ENCODE results near the gene MAP3K10. TPM values are rescaled to one million over a fixed set of nuclear protein-coding genes. Genes with fewer than 3 reads are reported as not detected.

MAP3K10 gene
- total and polyA plus RNA-seq, 8 donors: 5.9 to 32.8 (median 8.0) TPM

DNA sequence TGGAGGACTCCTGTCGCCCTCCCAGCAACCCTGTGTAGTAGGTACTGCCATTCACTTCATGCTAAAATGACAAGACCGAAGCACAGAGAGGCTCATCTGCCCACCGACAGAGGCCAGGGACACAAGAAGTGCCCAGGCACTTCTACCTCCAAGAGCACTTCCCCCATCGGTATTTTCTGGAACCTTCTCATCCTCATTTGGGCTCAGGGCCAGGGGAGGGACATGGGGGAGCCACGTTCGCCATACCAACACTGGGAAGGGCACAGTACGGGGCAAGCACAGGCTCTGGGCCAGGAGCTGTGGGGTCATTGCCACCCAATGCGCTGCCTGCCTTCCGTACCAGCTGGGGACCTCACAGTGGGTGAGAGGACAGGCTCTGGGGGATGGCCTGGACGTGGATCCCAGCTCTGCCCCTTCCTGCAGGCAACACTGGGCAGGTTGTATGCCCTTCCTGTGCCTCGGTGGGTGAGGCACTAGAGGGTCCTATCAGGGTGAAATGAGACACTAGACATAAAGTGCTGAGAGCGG, 56.6 kb downstream of the MAP3K10 start:
- Histone ChIP-seq H3K27ac (no peak overlapping the region), H3K27me3 (no peaks in the 10 kb centered on the region), H3K4me1 (peaks cover under 1 to 11% (median 6%) of the 10 kb centered on the region in 3 donors), H3K36me3 (no peaks in the 10 kb centered on the region), H3K9me3 (no peaks in the 10 kb centered on the region), H3K4me3 (no peak overlapping the region)
- TF ChIP-seq, protein P1, sequence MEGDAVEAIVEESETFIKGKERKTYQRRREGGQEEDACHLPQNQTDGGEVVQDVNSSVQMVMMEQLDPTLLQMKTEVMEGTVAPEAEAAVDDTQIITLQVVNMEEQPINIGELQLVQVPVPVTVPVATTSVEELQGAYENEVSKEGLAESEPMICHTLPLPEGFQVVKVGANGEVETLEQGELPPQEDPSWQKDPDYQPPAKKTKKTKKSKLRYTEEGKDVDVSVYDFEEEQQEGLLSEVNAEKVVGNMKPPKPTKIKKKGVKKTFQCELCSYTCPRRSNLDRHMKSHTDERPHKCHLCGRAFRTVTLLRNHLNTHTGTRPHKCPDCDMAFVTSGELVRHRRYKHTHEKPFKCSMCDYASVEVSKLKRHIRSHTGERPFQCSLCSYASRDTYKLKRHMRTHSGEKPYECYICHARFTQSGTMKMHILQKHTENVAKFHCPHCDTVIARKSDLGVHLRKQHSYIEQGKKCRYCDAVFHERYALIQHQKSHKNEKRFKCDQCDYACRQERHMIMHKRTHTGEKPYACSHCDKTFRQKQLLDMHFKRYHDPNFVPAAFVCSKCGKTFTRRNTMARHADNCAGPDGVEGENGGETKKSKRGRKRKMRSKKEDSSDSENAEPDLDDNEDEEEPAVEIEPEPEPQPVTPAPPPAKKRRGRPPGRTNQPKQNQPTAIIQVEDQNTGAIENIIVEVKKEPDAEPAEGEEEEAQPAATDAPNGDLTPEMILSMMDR (IDR thresholded peaks at IDR 0.05): no peak
- 86% methylated on average over 12 of the region's 12 CpGs for WGBS, 2 donors
- no peak for FAIRE-seq
- DNase-seq: no peak
- intact Hi-C loops (cut with DNase I): no loop called here
- ATAC-seq: peak in 1 of 4 donors; percentile 15

DNA sequence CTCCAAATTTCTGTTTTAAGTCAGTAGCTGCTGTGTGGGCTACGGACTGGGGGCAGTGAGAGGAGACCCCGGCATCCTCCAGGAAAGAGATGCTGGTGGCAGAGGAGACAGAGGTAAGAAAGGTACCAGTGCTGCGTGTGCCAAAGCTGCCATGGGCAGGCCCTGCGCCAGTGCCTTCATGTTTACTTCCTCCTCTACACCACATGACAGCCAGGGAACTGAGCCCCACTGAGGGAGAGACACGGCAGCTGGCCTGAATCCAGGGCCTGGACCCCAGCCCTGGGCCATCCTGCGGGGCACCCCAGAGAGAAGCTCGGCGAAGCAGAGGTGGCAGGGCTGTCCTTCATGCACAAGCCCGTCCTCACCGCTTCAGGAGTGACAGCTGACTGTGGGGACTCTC, 58.0 kb downstream of the MAP3K10 start:
- no peaks in the 10 kb centered on the region for H3K9me3 ChIP-seq
- H3K27ac ChIP-seq: no peak overlapping the region
- no peak overlapping the region for H3K4me3 ChIP-seq
- intact Hi-C loops (cut with DNase I): no loop called here
- peaks cover 6 to 17% (median 10%) of the 10 kb centered on the region in 3 donors for H3K4me1 ChIP-seq
- TF ChIP-seq, protein P1 (IDR thresholded peaks at IDR 0.05): no peak
- 86 to 92% methylated on average over 10 of the region's 10 CpGs for WGBS, 2 donors
- H3K27me3 ChIP-seq: no peaks in the 10 kb centered on the region
- FAIRE-seq (no peak), DNase-seq (no peak), ATAC-seq (no peak)
- no peaks in the 10 kb centered on the region for H3K36me3 ChIP-seq

DNA sequence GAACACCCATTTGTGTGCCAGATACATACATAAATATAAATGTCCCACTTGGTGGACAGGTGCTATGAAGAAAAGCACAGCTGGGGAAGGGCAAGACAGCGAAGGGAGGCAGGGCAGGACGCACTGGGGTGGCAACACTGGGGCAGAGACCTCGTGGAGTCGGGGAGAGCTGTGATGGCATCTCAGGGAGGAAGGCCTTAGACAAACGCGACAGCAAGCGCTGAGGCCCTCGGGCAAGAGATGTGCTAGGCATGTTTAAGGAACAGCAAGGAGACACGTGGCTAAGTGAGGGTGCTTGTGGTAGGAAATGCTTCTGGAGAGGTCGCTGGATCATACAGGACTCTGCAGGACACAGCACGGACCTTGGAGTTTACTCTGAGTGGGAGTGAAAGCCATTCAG, 58.6 kb downstream of the MAP3K10 start:
- FAIRE-seq: no peak
- no peak for ATAC-seq
- TF ChIP-seq, protein P1 (IDR thresholded peaks at IDR 0.05): no peak
- Histone ChIP-seq H3K27ac (no peak overlapping the region), H3K9me3 (no peaks in the 10 kb centered on the region), H3K4me1 (peaks cover 6 to 17% (median 10%) of the 10 kb centered on the region in 3 donors), H3K36me3 (peaks cover 0 to 3% (median under 1%) of the 10 kb centered on the region in 3 donors), H3K4me3 (no peak overlapping the region), H3K27me3 (no peaks in the 10 kb centered on the region)
- 85 to 87% methylated on average over 11 of the region's 11 CpGs for WGBS, 2 donors
- intact Hi-C loops (cut with DNase I): no loop called here
- no peak for DNase-seq

DNA sequence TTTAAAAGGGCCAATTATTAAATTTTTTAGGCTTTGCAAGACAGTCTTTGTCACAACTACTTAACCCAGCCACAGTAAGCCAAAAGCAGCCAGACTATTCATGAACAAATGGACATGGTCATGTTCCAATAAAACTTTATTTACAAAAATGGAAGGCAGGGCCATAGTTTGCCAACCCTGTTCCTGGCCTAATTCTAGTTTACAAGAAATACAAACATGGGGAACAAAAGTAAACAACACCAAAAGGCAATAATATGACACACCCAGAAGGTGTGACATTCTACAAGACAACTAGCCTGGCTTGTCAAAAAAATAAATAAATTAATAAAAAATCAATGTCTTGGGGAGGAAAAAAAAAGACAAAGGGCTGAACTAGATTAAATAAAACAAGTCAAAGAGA, 60.0 kb downstream of the MAP3K10 start:
- intact Hi-C loops (cut with DNase I): no loop called here
- FAIRE-seq (no peak), DNase-seq (no peak), ATAC-seq (no peak)
- no peaks in the 10 kb centered on the region for H3K9me3 ChIP-seq
- H3K36me3 ChIP-seq: peaks cover 0 to 14% (median 10%) of the 10 kb centered on the region in 3 donors
- H3K4me3 ChIP-seq: no peak overlapping the region
- TF ChIP-seq, protein P1 (IDR thresholded peaks at IDR 0.05): no peak
- H3K27me3 ChIP-seq: no peaks in the 10 kb centered on the region
- peaks cover 6 to 17% (median 10%) of the 10 kb centered on the region in 3 donors for H3K4me1 ChIP-seq
- no peak overlapping the region for H3K27ac ChIP-seq

DNA sequence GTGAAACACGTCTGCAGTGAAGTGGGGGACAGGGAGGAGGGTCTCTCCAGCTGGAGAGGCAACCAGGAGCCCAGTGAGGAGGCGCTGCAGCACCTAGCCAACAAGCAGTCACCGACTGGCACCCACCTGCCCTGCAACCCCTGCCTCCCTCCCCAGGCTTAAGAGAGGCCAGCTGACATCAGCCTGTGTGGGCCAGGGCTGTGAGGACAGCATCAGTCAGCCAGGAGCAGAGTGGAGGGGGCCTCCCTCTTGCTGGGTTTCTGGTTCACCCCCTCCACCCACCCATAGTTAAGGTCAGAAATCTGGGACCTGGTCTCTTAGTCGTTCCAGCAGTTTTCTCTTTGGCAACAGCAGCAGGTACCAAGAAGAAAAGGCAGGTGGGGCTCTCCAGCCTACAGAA, 60.8 kb downstream of the MAP3K10 start:
- Histone ChIP-seq H3K4me3 (no peak overlapping the region), H3K4me1 (peaks cover 6 to 17% (median 13%) of the 10 kb centered on the region in 3 donors), H3K36me3 (peaks cover 0 to 22% (median 13%) of the 10 kb centered on the region in 3 donors), H3K27me3 (no peaks in the 10 kb centered on the region), H3K27ac (peak overlapping the region in 1 of 4 donors; percentile 21), H3K9me3 (no peaks in the 10 kb centered on the region)
- WGBS, 2 donors: 63 to 69% methylated on average over 4 of the region's 4 CpGs
- ATAC-seq (peak in 1 of 4 donors; percentile 3), DNase-seq (no peak), FAIRE-seq (no peak)
- TF ChIP-seq, protein P1 (IDR thresholded peaks at IDR 0.05): no peak
- intact Hi-C loops (cut with DNase I): no loop called here
